SU-DHL-6 (cell line): ENCODE data around the gene HPGDS.
"Not testable (repeated sequence)": the region's sequence is repeated elsewhere in the genome, so short reads cannot be mapped to it uniquely, and the experiment has no call there.

ENCODE experiments used
- H2AFZ ChIP-seq: fragments of 200-600 bp; sonication (generic); 2 replicates; pipeline ENCODE4 v1.6.1; 2014; ENCODE audit warnings: low read depth, mild to moderate bottlenecking, moderate library complexity, mixed read lengths, antibody characterized with exemption, low read length; ENCODE audit not compliant: severe bottlenecking
- H3F3A ChIP-seq: fragments of 200-600 bp; shearing (Covaris generic); 2 replicates; pipeline ENCODE4 v1.6.0; 2016; ENCODE audit warnings: antibody characterized with exemption, mild to moderate bottlenecking; ENCODE audit not compliant: insufficient read depth
- H3K27ac ChIP-seq: fragments of 200-600 bp; sonication (generic); 2 replicates; pipeline ENCODE4 v1.5.1; 2016; ENCODE audit warnings: low read depth, mild to moderate bottlenecking, low read length, moderate library complexity, mixed read lengths
- H3K27me3 ChIP-seq: fragments of 200-600 bp; sonication (generic), shearing (Covaris generic); 2 replicates; pipeline ENCODE4 v1.6.0; 2014; ENCODE audit warnings: mild to moderate bottlenecking, low read length
- H3K36me3 ChIP-seq: fragments of 200-600 bp; sonication (generic); 2 replicates; pipeline ENCODE4 v1.6.1; 2014; ENCODE audit warnings: mild to moderate bottlenecking, low read length, mixed read lengths
- H3K4me2 ChIP-seq: fragments of 300-600, 200-600 bp; shearing (Covaris generic), sonication (generic); 2 replicates; pipeline ENCODE4 v1.6.0; 2014; ENCODE audit warnings: low read length, low read depth, mild to moderate bottlenecking; ENCODE audit not compliant: poor library complexity, severe bottlenecking
- H3K4me3 ChIP-seq: fragments of 200-600 bp; sonication (generic); 2 replicates; pipeline ENCODE4 v1.5.1; 2014; ENCODE audit warnings: antibody characterized with exemption, low read length, mild to moderate bottlenecking, mixed read lengths; ENCODE audit not compliant: insufficient read depth, poor library complexity, severe bottlenecking
- H3K79me2 ChIP-seq: fragments of 200-600 bp; sonication (generic); 2 replicates; pipeline ENCODE4 v1.6.1; 2014; ENCODE audit warnings: mild to moderate bottlenecking, low read length, moderate library complexity; ENCODE audit not compliant: insufficient read depth
- H3K9ac ChIP-seq: fragments of 200-600 bp; sonication (generic); 2 replicates; pipeline ENCODE4 v1.7.0; 2014; ENCODE audit warnings: mild to moderate bottlenecking, low read length
- H3K9me2 ChIP-seq: fragments of 200-600 bp; sonication (generic); replicated peaks from 2 replicates; pipeline ENCODE4 v1.6.1; 2014; ENCODE audit warnings: low read length; ENCODE audit not compliant: insufficient read depth
- H3K9me3 ChIP-seq: fragments of 200-600 bp; sonication (generic); 2 replicates; pipeline ENCODE4 v1.6.1; 2014; ENCODE audit warnings: low read length, mixed read lengths; ENCODE audit not compliant: insufficient read depth
- H4K20me1 ChIP-seq: fragments of 200-600 bp; sonication (generic); 2 replicates; pipeline ENCODE4 v1.6.1; 2014; ENCODE audit warnings: low read depth, mild to moderate bottlenecking, antibody characterized with exemption, low read length, moderate library complexity, mixed read lengths
- CTCF ChIP-seq: fragments of 200-600 bp; sonication (generic); IDR thresholded peaks from one replicate; pipeline ENCODE4 v1.5.1; 2017; ENCODE audit warnings: antibody characterized with exemption, mild to moderate bottlenecking, low read length, moderate library complexity; ENCODE audit not compliant: insufficient read depth, poor library complexity, severe bottlenecking
- EZH2phosphoT487 ChIP-seq: fragments of 200-600 bp; sonication (generic), shearing (Covaris generic); conservative IDR thresholded peaks from 2 replicates; pipeline ENCODE4 v1.6.1; 2018; ENCODE audit warnings: mild to moderate bottlenecking, antibody characterized with exemption, low read length, moderate library complexity, mixed read lengths

The HPGDS gene

GRCh38 chr4:94341481-94342370 lies 910 bp downstream of the HPGDS start:
- H3K79me2 ChIP-seq, result no peaks in the 10 kb centered on the region
- no peak overlapping the region for H3K27ac ChIP-seq
- H3K27me3 ChIP-seq, result no peaks in the 10 kb centered on the region
- no peak overlapping the region for H3K4me3 ChIP-seq
- no peaks in the 10 kb centered on the region for H3K9me2 ChIP-seq
- no peak overlapping the region for H3K9ac ChIP-seq
- H4K20me1 ChIP-seq, result no peaks in the 10 kb centered on the region
- H3F3A ChIP-seq, result no peaks in the 10 kb centered on the region
- H3K4me2 ChIP-seq, result no peak overlapping the region
- H2AFZ ChIP-seq, result no peak overlapping the region
- H3K9me3 ChIP-seq, result no peaks in the 10 kb centered on the region
- no peak for TF ChIP-seq CTCF
- no peak for TF ChIP-seq EZH2phosphoT487
- H3K36me3 ChIP-seq, result no peaks in the 10 kb centered on the region

DNA sequence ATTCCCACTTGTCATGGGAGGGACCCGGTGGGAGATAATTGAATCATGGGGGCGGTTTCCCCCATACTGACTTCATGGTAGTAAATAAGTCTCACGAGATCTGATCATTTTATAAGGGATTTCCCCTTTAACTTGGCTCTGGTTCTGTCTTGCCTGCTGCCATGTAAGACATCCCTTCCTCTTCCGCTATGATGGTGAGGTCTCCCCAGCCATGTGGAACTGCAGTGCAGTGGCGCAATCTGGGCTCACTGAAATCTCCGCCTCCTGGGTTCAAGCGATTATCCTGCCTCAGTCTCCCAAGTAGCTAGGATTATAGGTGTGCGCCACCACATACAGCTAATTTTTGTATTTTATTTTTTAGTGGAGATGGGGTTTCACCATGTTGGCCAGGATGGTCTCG lies 2.9 kb downstream of the HPGDS start:
- Histone ChIP-seq H4K20me1 (no peaks in the 10 kb centered on the region), H2AFZ (no peak overlapping the region), H3K36me3 (no peaks in the 10 kb centered on the region), H3K9me3 (no peaks in the 10 kb centered on the region), H3F3A (no peaks in the 10 kb centered on the region), H3K4me3 (no peak overlapping the region), H3K79me2 (no peaks in the 10 kb centered on the region), H3K27me3 (no peaks in the 10 kb centered on the region), H3K9ac (no peak overlapping the region), H3K9me2 (no peaks in the 10 kb centered on the region), H3K27ac (no peak overlapping the region), H3K4me2 (no peak overlapping the region)
- TF ChIP-seq CTCF, result no peak
- TF ChIP-seq EZH2phosphoT487, result no peak

DNA sequence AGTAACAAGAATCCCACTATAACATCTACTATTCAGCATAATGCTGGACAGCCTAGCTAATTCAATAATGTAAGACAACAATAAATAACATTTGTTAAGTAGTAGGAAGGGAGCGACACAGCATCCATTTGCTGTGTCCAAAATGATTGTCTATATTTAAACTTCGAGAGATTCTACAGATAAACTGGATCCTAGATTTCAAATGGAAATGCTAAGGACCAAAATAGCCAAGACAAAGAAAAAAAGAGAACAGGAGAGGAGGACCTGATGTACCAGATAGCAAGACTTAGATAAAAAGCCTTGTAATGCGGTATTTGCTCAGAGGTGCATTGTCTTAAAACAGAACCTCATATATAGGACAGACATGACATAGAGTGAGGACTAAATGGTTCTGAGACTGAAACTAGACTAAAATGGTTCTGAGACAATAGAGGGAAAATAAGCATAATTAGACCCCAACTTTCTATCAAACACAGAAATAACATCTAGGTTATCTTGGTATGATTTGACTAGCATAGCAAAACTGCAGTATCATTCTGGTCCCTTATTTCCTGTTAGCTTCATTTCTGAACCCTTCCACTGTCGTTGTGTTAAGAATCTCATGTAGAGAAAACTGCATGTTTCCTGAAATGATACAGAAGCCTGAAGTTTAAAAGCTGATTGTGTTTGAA lies 3.8 kb downstream of the HPGDS start:
- Histone ChIP-seq H3K9me3 (no peaks in the 10 kb centered on the region), H3K4me2 (no peak overlapping the region), H3K27ac (no peak overlapping the region), H3F3A (no peaks in the 10 kb centered on the region), H2AFZ (no peak overlapping the region), H3K4me3 (no peak overlapping the region), H3K79me2 (no peaks in the 10 kb centered on the region), H4K20me1 (no peaks in the 10 kb centered on the region), H3K27me3 (no peaks in the 10 kb centered on the region), H3K36me3 (no peaks in the 10 kb centered on the region), H3K9me2 (no peaks in the 10 kb centered on the region), H3K9ac (no peak overlapping the region)
- no peak for TF ChIP-seq CTCF
- no peak for TF ChIP-seq EZH2phosphoT487

DNA sequence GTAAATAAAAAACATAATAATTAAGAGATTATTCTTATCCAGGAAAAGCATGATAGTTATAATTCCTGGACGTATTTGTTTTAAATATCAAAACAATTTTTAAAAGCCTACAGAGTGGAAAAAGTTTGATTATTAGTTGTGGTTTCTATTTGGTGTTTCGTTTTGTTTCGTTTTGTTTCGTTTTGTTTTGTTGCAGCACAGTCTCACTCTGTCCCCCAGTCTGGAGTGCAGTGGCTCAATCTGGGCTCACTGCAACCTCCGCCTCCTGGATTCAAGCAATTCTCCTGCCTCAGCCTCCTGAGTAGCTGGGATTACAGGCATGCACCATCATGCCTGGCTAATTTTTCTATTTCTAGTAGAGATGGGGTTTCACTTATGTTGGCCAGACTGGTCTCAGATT lies 5.8 kb downstream of the HPGDS start:
- not testable (repeated sequence) for H3K9me3 ChIP-seq, H3K4me3 ChIP-seq, H4K20me1 ChIP-seq, H3K9ac ChIP-seq, H2AFZ ChIP-seq, H3K9me2 ChIP-seq, H3K4me2 ChIP-seq, H3F3A ChIP-seq, H3K79me2 ChIP-seq, H3K27ac ChIP-seq, H3K27me3 ChIP-seq, H3K36me3 ChIP-seq
